HG02943 (cell line): ENCODE data around the gene CCT7.

Experiments
- ATAC-seq: cut with Tn5 transposase; IDR thresholded peaks from one replicate; pipeline ENCODE4 v1.9.1; 2021; ENCODE audit warnings: mild to moderate bottlenecking, low read depth, moderate library complexity; ENCODE audit not compliant: unreplicated experiment

CCT7 gene

GRCh38 chr2:73291461-73292315 is 57.6 kb downstream of the CCT7 start:
- ATAC-seq, result no peak

GRCh38 chr2:73292316-73292905 is 58.3 kb downstream of the CCT7 start:
- no peak for ATAC-seq

- ATAC-seq, result no peak
Observed at GRCh38 chr2:73292906-73293533, 58.9 kb downstream of the CCT7 start.

- peak; percentile 77 for ATAC-seq
Observed at GRCh38 chr2:73293534-73294171, 59.5 kb downstream of the CCT7 start, which contains the start of gene EGR4. TSS of gene EGR4 (minus strand) at chr2:73293548. CDS start at chr2:73293317, 231 bp downstream.

- no peak for ATAC-seq
Observed at GRCh38 chr2:73294239-73294638, 60.1 kb downstream of the CCT7 start.

GRCh38 chr2:73295751-73296400 is 61.8 kb downstream of the CCT7 start:
- no peak for ATAC-seq

- no peak for ATAC-seq
Observed at GRCh38 chr2:73297151-73297559, 63.0 kb downstream of the CCT7 start.

GRCh38 chr2:73297586-73297985 is 63.5 kb downstream of the CCT7 start:
- ATAC-seq, result no peak

- ATAC-seq, result no peak
Observed at GRCh38 chr2:73300926-73301325, 66.8 kb downstream of the CCT7 start.

GRCh38 chr2:73301636-73302035 is 67.5 kb downstream of the CCT7 start:
- ATAC-seq, result no peak
